Transverse colon (tissue), 4 donors: ENCODE results near the gene MPPED1.

ENCODE experiments used
- CTCF ChIP-seq, 5 experiments: fragments of 200-600 bp in 3 of 5; fragments of 450-650 bp in 2 of 5; sonication (generic) in 3 of 5; IDR thresholded peaks; 1 replicate in 2 of 5; 2 replicates in 3 of 5; pipeline ENCODE4 v1.5.1; 2016 to 2017; ENCODE audit warnings: antibody characterized with exemption in 5 of 5, inconsistent platforms in 3 of 5, mild to moderate bottlenecking in 2 of 5, moderate library complexity in 1 of 5
- EP300 ChIP-seq: sonication (generic); formaldehyde crosslinking; IDR thresholded peaks from one replicate; pipeline ENCODE4 v1.6.1; 2017; ENCODE audit warnings: antibody characterized with exemption, low read depth
- POLR2A ChIP-seq: fragments of 450-650 bp; IDR thresholded peaks from one replicate; pipeline ENCODE4 v1.6.1; 2016; ENCODE audit warnings: antibody characterized with exemption, mild to moderate bottlenecking, moderate library complexity
- POLR2AphosphoS5 ChIP-seq, 3 donors: sonication (generic); formaldehyde crosslinking; IDR thresholded peaks; one replicate each; pipeline ENCODE4 v1.6.1; 2016; ENCODE audit warnings: antibody characterized with exemption in 3 of 3

GRCh38 chr22:43440104-43440387 lies 28.2 kb downstream of the MPPED1 start:
- TF ChIP-seq CTCF (IDR thresholded peaks at IDR 0.05) (no peak), EP300 (no peak), POLR2A (no peak), POLR2AphosphoS5 (IDR thresholded peaks at IDR 0.05) (no peak)
